Fibroblast of lung (primary cell): ENCODE data around the gene AFTPH. TPM values are rescaled to one million over a fixed set of nuclear protein-coding genes. Genes with fewer than 3 reads are reported as not detected.

Experiments used
- DNase-seq, 2 donors: peaks; one replicate each; pipeline versions ENCODE4 v3.0.0 to v3.0.0-alpha.2; 2010; ENCODE audit warnings: low read depth in 2 of 2
- H2AFZ ChIP-seq: 2 replicates; pipeline ENCODE4 v1.5.1; 2012; ENCODE audit warnings: low read length, control low read depth, inconsistent platforms
- H3K27ac ChIP-seq: 2 replicates; pipeline ENCODE4 v1.5.1; 2011; ENCODE audit warnings: low read length, control low read depth; ENCODE audit not compliant: insufficient read depth
- H3K27me3 ChIP-seq: 2 replicates; pipeline ENCODE4 v1.5.1; 2011; ENCODE audit warnings: mild to moderate bottlenecking, low read length; ENCODE audit not compliant: control insufficient read depth, insufficient read depth
- H3K36me3 ChIP-seq: 2 replicates; pipeline ENCODE4 v1.5.1; 2011; ENCODE audit warnings: low read length; ENCODE audit not compliant: control insufficient read depth, insufficient read depth
- H3K4me1 ChIP-seq: 2 replicates; pipeline ENCODE4 v1.5.1; 2011; ENCODE audit warnings: low read length; ENCODE audit not compliant: control insufficient read depth, insufficient read depth; ENCODE audit errors: extremely low read depth
- H3K4me2 ChIP-seq: 2 replicates; pipeline ENCODE4 v1.5.1; 2011; ENCODE audit warnings: low read length, control low read depth; ENCODE audit not compliant: insufficient read depth; ENCODE audit errors: extremely low read depth
- H3K4me3 ChIP-seq, 4 experiments: fragments of 200-600 bp in 1 of 4; sonication (generic) in 1 of 4; replicated peaks in 1 of 4; 2 replicates each; pipeline ENCODE4 v1.5.1; 2011 to 2016; ENCODE audit warnings: low read length in 4 of 4, low read depth in 3 of 4, mild to moderate bottlenecking in 3 of 4, control low read depth in 2 of 4, inconsistent platforms in 1 of 4, mixed read lengths in 1 of 4; ENCODE audit not compliant: insufficient read depth in 1 of 4; ENCODE audit errors: control extremely low read depth in 1 of 4
- H3K79me2 ChIP-seq: 2 replicates; pipeline ENCODE4 v1.5.1; 2012; ENCODE audit warnings: mild to moderate bottlenecking, low read length, inconsistent platforms; ENCODE audit not compliant: control insufficient read depth, insufficient read depth
- H3K9ac ChIP-seq: 2 replicates; pipeline ENCODE4 v1.5.1; 2011; ENCODE audit warnings: mild to moderate bottlenecking, low read length, control low read depth; ENCODE audit not compliant: insufficient read depth
- H3K9me3 ChIP-seq: 2 replicates; pipeline ENCODE4 v1.5.1; 2012; ENCODE audit warnings: low read depth, low read length; ENCODE audit not compliant: control insufficient read depth, insufficient read depth
- H4K20me1 ChIP-seq: 2 replicates; pipeline ENCODE4 v1.5.1; 2011; ENCODE audit warnings: low read length; ENCODE audit not compliant: control insufficient read depth, insufficient read depth; ENCODE audit errors: extremely low read depth
- CTCF ChIP-seq, 2 donors: IDR thresholded peaks in 1 of 2; conservative IDR thresholded peaks in 1 of 2; 1 replicate in 1 of 2; 2 replicates in 1 of 2; pipeline ENCODE4 v1.5.1; 2011 to 2012; ENCODE audit warnings: low read length in 2 of 2, control low read depth in 1 of 2, inconsistent platforms in 1 of 2, low read depth in 1 of 2, mild to moderate bottlenecking in 1 of 2
- EZH2 ChIP-seq: IDR thresholded peaks from 2 replicates; pipeline ENCODE4 v1.5.1; 2012; ENCODE audit warnings: low read length, control low read depth, mild to moderate bottlenecking; ENCODE audit errors: missing control alignments
- polyA plus RNA-seq, 2 donors: library from polyadenylated mRNA; depleted of rRNA in 1 of 2; stranded (reverse) in 1 of 2; unstranded in 1 of 2; fragments of >200 nt; gene quantifications; 2 replicates each; pipeline ENCODE4 v1.2.1, GENCODE V29; 2011 to 2012; ENCODE audit warnings: missing spikeins in 1 of 2
- total RNA-seq: library from RNA; depleted of rRNA; stranded (reverse); fragments of >200 nt; gene quantifications from 2 replicates; pipeline ENCODE4 v1.2.1, GENCODE V29; 2014

The AFTPH gene
- total and polyA plus RNA-seq, 2 donors (not counting 1 experiment from before 2014, with no cell fraction given), result 15.8 to 43.3 TPM

GRCh38 chr2:64540615-64541014, 16.5 kb downstream of the AFTPH start:
- no peak overlapping the region for H3K4me2 ChIP-seq
- H3K9ac ChIP-seq, result no peak overlapping the region
- H3K79me2 ChIP-seq, result peaks cover 8% of the 10 kb centered on the region
- no peak overlapping the region for H3K4me3 ChIP-seq
- no peaks in the 10 kb centered on the region for H4K20me1 ChIP-seq
- DNase-seq, result no peak
- H3K4me1 ChIP-seq, result no peaks in the 10 kb centered on the region
- no peaks in the 10 kb centered on the region for H3K9me3 ChIP-seq
- H2AFZ ChIP-seq, result no peak overlapping the region
- no peak for TF ChIP-seq EZH2
- TF ChIP-seq CTCF (conservative IDR thresholded peaks at IDR 0.05 in 1 of 2, IDR thresholded peaks at IDR 0.05 in 1 of 2; ENCODE audit: low read depth in 1 of 2, low read length in 2 of 2), result no peak
- H3K27me3 ChIP-seq, result no peaks in the 10 kb centered on the region
- no peaks in the 10 kb centered on the region for H3K36me3 ChIP-seq
- no peak overlapping the region for H3K27ac ChIP-seq

GRCh38 chr2:64541547-64541946, 17.4 kb downstream of the AFTPH start:
- no peaks in the 10 kb centered on the region for H3K4me1 ChIP-seq
- TF ChIP-seq CTCF (conservative IDR thresholded peaks at IDR 0.05 in 1 of 2, IDR thresholded peaks at IDR 0.05 in 1 of 2; ENCODE audit: low read depth in 1 of 2, low read length in 2 of 2) (no peak), EZH2 (no peak)
- H3K36me3 ChIP-seq, result no peaks in the 10 kb centered on the region
- peaks cover 6% of the 10 kb centered on the region for H3K79me2 ChIP-seq
- no peak overlapping the region for H3K27ac ChIP-seq
- H3K9ac ChIP-seq, result no peak overlapping the region
- no peaks in the 10 kb centered on the region for H3K9me3 ChIP-seq
- H3K4me2 ChIP-seq, result no peak overlapping the region
- DNase-seq, result no peak
- H3K27me3 ChIP-seq, result no peaks in the 10 kb centered on the region
- H2AFZ ChIP-seq, result no peak overlapping the region
- no peak overlapping the region for H3K4me3 ChIP-seq
- H4K20me1 ChIP-seq, result no peaks in the 10 kb centered on the region

- Histone ChIP-seq H2AFZ (no peak overlapping the region), H3K27me3 (no peaks in the 10 kb centered on the region), H3K4me2 (no peak overlapping the region), H3K4me1 (no peaks in the 10 kb centered on the region), H4K20me1 (no peaks in the 10 kb centered on the region), H3K4me3 (no peak overlapping the region), H3K9ac (no peak overlapping the region), H3K79me2 (peaks cover 6% of the 10 kb centered on the region), H3K27ac (no peak overlapping the region), H3K36me3 (no peaks in the 10 kb centered on the region), H3K9me3 (no peaks in the 10 kb centered on the region)
- TF ChIP-seq EZH2, result no peak
- TF ChIP-seq CTCF (conservative IDR thresholded peaks at IDR 0.05 in 1 of 2, IDR thresholded peaks at IDR 0.05 in 1 of 2; ENCODE audit: low read depth in 1 of 2, low read length in 2 of 2), result no peak
- peak in 1 of 2 donors; percentile 6 for DNase-seq
These were observed 18.2 kb downstream of the AFTPH start for GRCh38 chr2:64542071-64543007.
